ENCODE data around the gene ETV1. TPM values are rescaled to one million over a fixed set of nuclear protein-coding genes. Genes with fewer than 3 reads are reported as not detected.

The ETV1 gene
- polyA plus RNA-seq, 1 donor from 2014 or later, result 1.5 TPM

DNA sequence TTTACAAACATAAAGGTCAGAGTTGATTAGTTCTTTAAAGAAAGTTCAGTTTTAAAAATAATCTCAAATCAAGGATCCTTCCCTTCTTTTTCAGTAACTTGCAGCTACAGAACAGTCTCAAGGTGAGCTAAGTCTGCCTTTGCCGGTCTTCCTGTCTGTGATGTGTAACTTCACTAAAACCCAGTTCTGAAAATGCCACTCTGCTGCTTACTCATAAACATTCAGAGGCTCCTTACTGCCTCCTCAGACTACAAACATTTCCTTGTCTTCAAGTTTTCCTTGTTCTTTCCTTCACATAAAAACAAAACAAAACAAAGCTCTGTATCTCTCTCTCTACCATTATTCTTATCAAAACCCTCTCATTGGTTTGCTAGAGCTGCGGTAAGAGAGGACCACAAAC, 128.7 kb downstream of the ETV1 start:
- no peaks in the 10 kb centered on the region for H3K36me3 ChIP-seq (ENCODE audit: insufficient read depth, low read length)
- TF ChIP-seq EZH2 (IDR thresholded peaks at IDR 0.05; ENCODE audit: borderline replicate concordance, insufficient read depth, low read length, poor library complexity, severe bottlenecking), result no peak
- no peak for TF ChIP-seq POLR2AphosphoS5 (IDR thresholded peaks at IDR 0.05)
- no peak for TF ChIP-seq RAD21 (conservative IDR thresholded peaks at IDR 0.05)
- TF ChIP-seq TAF1 (IDR thresholded peaks at IDR 0.05; ENCODE audit: low read depth), result no peak
- TF ChIP-seq, protein P1, sequence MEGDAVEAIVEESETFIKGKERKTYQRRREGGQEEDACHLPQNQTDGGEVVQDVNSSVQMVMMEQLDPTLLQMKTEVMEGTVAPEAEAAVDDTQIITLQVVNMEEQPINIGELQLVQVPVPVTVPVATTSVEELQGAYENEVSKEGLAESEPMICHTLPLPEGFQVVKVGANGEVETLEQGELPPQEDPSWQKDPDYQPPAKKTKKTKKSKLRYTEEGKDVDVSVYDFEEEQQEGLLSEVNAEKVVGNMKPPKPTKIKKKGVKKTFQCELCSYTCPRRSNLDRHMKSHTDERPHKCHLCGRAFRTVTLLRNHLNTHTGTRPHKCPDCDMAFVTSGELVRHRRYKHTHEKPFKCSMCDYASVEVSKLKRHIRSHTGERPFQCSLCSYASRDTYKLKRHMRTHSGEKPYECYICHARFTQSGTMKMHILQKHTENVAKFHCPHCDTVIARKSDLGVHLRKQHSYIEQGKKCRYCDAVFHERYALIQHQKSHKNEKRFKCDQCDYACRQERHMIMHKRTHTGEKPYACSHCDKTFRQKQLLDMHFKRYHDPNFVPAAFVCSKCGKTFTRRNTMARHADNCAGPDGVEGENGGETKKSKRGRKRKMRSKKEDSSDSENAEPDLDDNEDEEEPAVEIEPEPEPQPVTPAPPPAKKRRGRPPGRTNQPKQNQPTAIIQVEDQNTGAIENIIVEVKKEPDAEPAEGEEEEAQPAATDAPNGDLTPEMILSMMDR (IDR thresholded peaks at IDR 0.05; ENCODE audit: poor library complexity, severe bottlenecking), result no peak
- TF ChIP-seq SMC3 (conservative IDR thresholded peaks at IDR 0.05; ENCODE audit: poor library complexity), result no peak
- TF ChIP-seq MXI1 (conservative IDR thresholded peaks at IDR 0.05; ENCODE audit: poor library complexity, severe bottlenecking), result no peak
- no peak for TF ChIP-seq EP300 (conservative IDR thresholded peaks at IDR 0.05; ENCODE audit: poor library complexity, severe bottlenecking)
- no peak overlapping the region for H2AFZ ChIP-seq (ENCODE audit: low read depth, low read length)

DNA sequence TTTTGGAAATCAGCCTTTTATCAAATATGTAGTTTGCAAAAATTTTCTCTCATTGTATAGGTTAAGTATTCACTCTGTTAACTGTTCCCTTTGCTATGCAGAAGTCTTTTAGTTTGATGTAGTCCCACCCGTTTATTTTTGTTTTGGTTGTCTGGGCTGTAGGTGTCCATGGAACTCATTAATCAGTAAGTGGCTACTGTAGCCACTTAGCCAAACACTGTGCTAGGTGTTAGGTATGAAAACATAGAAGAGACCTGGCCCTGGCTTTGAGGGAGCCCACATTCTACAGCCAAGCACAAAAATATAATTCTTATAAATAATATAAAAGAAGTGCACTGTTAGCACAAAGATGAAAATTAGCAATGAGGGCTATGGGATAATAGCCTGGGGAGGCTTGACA, 133.5 kb downstream of the ETV1 start:
- Histone ChIP-seq H3K4me3 (ENCODE audit: low read length) (no peak overlapping the region), H3K79me2 (replicated peaks; ENCODE audit: insufficient read depth, low read length) (no peaks in the 10 kb centered on the region), H3K9me2 (ENCODE audit: insufficient read depth, low read length) (no peaks in the 10 kb centered on the region), H3K4me2 (ENCODE audit: low read length) (no peak overlapping the region), H4K20me1 (ENCODE audit: insufficient read depth) (no peaks in the 10 kb centered on the region), H3K27me3 (ENCODE audit: insufficient read depth, low read depth, low read length) (no peaks in the 10 kb centered on the region), H3K36me3 (ENCODE audit: insufficient read depth, low read length) (no peaks in the 10 kb centered on the region), H3K9me3 (ENCODE audit: low read length) (no peaks in the 10 kb centered on the region), H2AFZ (ENCODE audit: low read depth, low read length) (no peak overlapping the region), H3F3A (ENCODE audit: insufficient read depth, low read length, poor library complexity, severe bottlenecking) (no peaks in the 10 kb centered on the region), H3K27ac (ENCODE audit: low read length) (no peak overlapping the region), H3K9ac (ENCODE audit: low read length) (no peak overlapping the region)
- no peak for TF ChIP-seq EP300 (conservative IDR thresholded peaks at IDR 0.05; ENCODE audit: poor library complexity, severe bottlenecking)
- TF ChIP-seq, protein P2, sequence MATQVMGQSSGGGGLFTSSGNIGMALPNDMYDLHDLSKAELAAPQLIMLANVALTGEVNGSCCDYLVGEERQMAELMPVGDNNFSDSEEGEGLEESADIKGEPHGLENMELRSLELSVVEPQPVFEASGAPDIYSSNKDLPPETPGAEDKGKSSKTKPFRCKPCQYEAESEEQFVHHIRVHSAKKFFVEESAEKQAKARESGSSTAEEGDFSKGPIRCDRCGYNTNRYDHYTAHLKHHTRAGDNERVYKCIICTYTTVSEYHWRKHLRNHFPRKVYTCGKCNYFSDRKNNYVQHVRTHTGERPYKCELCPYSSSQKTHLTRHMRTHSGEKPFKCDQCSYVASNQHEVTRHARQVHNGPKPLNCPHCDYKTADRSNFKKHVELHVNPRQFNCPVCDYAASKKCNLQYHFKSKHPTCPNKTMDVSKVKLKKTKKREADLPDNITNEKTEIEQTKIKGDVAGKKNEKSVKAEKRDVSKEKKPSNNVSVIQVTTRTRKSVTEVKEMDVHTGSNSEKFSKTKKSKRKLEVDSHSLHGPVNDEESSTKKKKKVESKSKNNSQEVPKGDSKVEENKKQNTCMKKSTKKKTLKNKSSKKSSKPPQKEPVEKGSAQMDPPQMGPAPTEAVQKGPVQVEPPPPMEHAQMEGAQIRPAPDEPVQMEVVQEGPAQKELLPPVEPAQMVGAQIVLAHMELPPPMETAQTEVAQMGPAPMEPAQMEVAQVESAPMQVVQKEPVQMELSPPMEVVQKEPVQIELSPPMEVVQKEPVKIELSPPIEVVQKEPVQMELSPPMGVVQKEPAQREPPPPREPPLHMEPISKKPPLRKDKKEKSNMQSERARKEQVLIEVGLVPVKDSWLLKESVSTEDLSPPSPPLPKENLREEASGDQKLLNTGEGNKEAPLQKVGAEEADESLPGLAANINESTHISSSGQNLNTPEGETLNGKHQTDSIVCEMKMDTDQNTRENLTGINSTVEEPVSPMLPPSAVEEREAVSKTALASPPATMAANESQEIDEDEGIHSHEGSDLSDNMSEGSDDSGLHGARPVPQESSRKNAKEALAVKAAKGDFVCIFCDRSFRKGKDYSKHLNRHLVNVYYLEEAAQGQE (IDR thresholded peaks at IDR 0.05; ENCODE audit: borderline replicate concordance), result no peak
- TF ChIP-seq, protein P1 (IDR thresholded peaks at IDR 0.05; ENCODE audit: poor library complexity, severe bottlenecking), result no peak
- TF ChIP-seq MXI1 (conservative IDR thresholded peaks at IDR 0.05; ENCODE audit: poor library complexity, severe bottlenecking), result no peak
- TF ChIP-seq TAF1 (IDR thresholded peaks at IDR 0.05; ENCODE audit: low read depth), result no peak
- TF ChIP-seq SMC3 (conservative IDR thresholded peaks at IDR 0.05; ENCODE audit: poor library complexity), result no peak
- TF ChIP-seq POLR2AphosphoS5 (IDR thresholded peaks at IDR 0.05), result no peak
- TF ChIP-seq EZH2 (IDR thresholded peaks at IDR 0.05; ENCODE audit: borderline replicate concordance, insufficient read depth, low read length, poor library complexity, severe bottlenecking), result no peak
- TF ChIP-seq RAD21 (conservative IDR thresholded peaks at IDR 0.05), result no peak

More for the DNA sequence above, 128.7 kb downstream of the ETV1 start:
- H3K27me3 ChIP-seq (ENCODE audit: insufficient read depth, low read depth, low read length), result no peaks in the 10 kb centered on the region
- no peaks in the 10 kb centered on the region for H3F3A ChIP-seq (ENCODE audit: insufficient read depth, low read length, poor library complexity, severe bottlenecking)
- no peaks in the 10 kb centered on the region for H3K9me2 ChIP-seq (ENCODE audit: insufficient read depth, low read length)
- H3K4me2 ChIP-seq (ENCODE audit: low read length), result no peak overlapping the region
- no peak overlapping the region for H3K27ac ChIP-seq (ENCODE audit: low read length)
- no peak overlapping the region for H3K9ac ChIP-seq (ENCODE audit: low read length)
- no peaks in the 10 kb centered on the region for H3K9me3 ChIP-seq (ENCODE audit: low read length)
- H3K79me2 ChIP-seq (replicated peaks; ENCODE audit: insufficient read depth, low read length), result no peaks in the 10 kb centered on the region
- no peaks in the 10 kb centered on the region for H4K20me1 ChIP-seq (ENCODE audit: insufficient read depth)
- no peak overlapping the region for H3K4me3 ChIP-seq (ENCODE audit: low read length)

All from neural cell (in vitro differentiated cells).